ENCODE data around the gene TMCC1.

DNA sequence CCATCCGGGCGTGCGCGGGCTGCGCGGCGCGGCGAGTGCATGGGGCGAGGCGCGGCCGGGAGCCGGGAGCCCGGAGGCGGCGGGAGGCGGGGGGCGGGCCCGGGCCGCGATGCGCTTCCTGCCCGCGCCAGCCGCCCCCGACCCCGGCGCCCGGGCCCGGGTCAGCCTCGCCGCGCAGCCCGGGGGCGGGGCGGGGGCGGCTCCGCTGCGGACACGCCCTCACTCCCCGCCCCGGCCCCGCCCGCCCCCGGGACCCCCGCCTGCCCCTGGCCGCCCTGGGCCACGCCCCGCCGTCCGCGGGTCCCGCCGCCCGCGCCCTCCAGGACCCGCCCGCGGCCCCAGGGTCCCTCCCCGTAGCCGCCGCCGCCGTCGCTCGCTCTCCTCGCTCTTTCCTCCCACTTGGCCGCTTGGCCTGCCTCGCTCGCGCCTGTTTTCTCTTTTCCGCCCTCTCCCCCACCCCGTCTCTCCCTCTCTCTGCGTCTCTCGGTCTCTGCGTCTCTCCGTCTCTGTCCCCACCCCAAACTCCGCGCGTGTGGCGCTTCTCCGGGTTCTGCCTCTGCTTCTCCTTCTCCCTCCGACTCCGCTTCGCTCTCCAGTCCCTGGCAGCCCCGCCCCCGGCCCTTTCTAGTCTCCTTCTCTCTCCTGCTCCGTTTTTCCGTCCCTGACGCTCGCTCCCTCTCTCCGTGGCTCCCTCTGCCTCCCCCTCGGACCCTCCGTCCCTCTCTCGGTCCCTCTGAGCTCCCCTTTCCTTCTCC, 286.7 kb downstream of the TMCC1 start, which contains the start of gene PLXND1:
- TF ChIP-seq, protein P1, sequence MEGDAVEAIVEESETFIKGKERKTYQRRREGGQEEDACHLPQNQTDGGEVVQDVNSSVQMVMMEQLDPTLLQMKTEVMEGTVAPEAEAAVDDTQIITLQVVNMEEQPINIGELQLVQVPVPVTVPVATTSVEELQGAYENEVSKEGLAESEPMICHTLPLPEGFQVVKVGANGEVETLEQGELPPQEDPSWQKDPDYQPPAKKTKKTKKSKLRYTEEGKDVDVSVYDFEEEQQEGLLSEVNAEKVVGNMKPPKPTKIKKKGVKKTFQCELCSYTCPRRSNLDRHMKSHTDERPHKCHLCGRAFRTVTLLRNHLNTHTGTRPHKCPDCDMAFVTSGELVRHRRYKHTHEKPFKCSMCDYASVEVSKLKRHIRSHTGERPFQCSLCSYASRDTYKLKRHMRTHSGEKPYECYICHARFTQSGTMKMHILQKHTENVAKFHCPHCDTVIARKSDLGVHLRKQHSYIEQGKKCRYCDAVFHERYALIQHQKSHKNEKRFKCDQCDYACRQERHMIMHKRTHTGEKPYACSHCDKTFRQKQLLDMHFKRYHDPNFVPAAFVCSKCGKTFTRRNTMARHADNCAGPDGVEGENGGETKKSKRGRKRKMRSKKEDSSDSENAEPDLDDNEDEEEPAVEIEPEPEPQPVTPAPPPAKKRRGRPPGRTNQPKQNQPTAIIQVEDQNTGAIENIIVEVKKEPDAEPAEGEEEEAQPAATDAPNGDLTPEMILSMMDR (IDR thresholded peaks at IDR 0.05), result no peak
- no peak for TF ChIP-seq POLR2A (IDR thresholded peaks at IDR 0.05)
